Lung microvascular endothelial cell (primary cell): ENCODE results near the gene C1D. TPM values are rescaled to one million over a fixed set of nuclear protein-coding genes. Genes with fewer than 3 reads are reported as not detected.
"Not testable (repeated sequence)": the region's sequence is repeated elsewhere in the genome, so short reads cannot be mapped to it uniquely, and the experiment has no call there.

Experiments
- DNase-seq, 2 donors: peaks; one replicate each; pipeline versions ENCODE4 v3.0.0 to v3.0.0-alpha.2; 2010; ENCODE audit warnings: low read depth in 2 of 2
- total RNA-seq: library from RNA; depleted of rRNA; stranded (reverse); fragments of >200 nt; gene quantifications from 2 replicates; pipeline ENCODE4 v1.2.1, GENCODE V29; 2014

Gene C1D
- total RNA-seq: 10.5 and 17.9 TPM in 2 replicates

GRCh38 chr2:68062680-68063387, at the start of gene C1D:
TSS of gene C1D (minus strand) at chr2:68063004. CDS start at chr2:68047310, 15,694 bp downstream.
- DNase-seq: peak; percentile 94

- DNase-seq: no peak
Measured at GRCh38 chr2:68110102-68110501, 47.3 kb upstream of the C1D start.

DNA sequence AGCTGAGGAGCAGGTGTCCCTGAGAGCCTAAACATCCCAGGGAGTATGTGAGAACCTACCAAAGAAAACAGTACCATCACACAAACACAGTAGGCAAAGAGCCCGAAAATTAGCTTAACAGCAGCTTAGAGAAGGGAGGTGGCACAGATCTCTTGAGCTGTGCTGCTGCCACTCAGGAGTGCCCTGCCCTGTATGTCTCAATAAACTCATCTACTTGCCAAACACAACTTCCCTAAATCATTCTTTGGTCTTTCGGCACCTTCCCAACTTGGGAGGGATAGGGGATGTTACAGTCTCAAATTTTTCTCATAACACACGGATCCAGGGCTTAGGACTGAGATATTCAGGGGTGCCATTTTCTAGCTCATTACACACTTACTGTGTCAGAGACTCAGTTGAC, 45.3 kb upstream of the C1D start:
- no peak for DNase-seq

DNA sequence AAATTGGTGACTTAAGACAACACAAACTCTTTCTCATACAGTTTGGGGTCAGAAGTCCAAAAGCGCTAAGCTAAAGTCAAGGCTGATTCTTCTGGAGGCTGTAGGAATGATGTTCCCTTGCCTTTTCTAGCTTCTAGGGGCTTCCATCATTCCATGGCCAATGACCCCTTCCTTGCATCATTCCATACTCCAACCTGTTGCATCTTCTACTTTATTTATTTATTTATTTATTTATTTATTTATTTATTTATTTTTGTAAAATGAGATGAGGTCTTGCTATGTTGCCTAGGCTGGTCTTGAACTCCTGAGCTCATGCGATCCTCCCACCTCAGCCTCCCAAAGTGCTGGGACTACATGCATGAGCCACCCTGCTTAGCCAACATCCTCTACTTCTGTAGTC, 44.7 kb upstream of the C1D start:
- DNase-seq: no peak

- DNase-seq: no peak
Measured at GRCh38 chr2:68104111-68104835, 41.5 kb upstream of the C1D start.

- DNase-seq: no peak
Measured at GRCh38 chr2:68103709-68104055, 40.9 kb upstream of the C1D start.

DNA sequence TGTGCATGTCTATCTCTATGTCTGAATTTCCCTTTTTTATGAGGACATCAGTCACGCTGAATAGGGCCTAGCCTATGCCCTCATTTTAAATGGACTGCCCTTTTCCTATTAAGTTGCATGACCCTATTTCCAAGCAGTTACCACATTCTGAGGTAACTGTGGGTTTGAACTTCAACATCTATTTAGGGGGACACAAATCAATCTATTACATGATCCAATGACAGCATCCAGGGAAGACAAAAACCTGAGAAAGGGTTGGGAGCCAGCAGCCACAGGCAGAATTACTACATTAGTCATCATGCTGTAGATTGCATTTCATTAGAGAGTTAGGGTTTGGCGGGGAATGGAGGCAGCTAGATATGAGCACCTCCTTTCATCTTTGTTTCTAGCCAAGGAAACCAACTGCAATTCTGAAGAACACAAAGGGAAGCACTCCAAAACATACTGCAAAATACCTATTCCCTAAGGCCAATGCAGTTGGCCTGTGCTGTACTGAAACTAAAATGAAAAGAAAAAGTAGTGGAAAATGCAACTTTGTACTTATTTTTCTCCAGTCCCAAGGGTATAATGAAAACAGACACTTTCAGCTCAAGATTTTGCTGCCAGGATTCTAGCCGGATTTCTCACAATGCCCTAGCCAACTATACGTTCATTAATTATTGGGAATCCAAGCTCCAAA, 40.4 kb upstream of the C1D start:
- no peak for DNase-seq

GRCh38 chr2:68100189-68100588, 37.4 kb upstream of the C1D start:
- no peak for DNase-seq

- DNase-seq: no peak
Measured at GRCh38 chr2:68099260-68099659, 36.5 kb upstream of the C1D start.

DNA sequence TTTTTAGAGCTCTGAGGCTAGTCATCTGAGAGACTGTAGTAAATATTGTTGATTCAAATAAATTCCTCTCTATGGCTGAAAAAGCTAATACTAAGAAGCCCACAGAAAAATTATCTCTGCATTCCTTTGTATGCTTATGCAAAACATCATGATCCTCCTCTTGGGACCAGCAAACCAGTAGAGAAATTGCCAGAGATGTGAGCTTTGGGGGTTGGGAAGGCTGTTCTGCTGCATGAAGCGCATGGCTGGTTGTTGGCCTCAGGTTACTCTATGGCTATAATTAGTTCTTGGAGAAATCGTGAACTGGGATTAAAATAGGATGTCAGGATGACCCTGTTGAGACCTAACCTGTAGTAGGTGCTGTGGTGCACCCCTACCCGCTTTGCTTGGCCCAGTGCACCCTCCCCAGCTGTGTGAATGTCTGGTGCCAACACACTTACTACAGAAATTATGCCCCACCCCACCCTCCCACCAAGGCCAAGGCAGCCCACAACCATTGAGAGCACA, 35.5 kb upstream of the C1D start:
- no peak for DNase-seq

DNA sequence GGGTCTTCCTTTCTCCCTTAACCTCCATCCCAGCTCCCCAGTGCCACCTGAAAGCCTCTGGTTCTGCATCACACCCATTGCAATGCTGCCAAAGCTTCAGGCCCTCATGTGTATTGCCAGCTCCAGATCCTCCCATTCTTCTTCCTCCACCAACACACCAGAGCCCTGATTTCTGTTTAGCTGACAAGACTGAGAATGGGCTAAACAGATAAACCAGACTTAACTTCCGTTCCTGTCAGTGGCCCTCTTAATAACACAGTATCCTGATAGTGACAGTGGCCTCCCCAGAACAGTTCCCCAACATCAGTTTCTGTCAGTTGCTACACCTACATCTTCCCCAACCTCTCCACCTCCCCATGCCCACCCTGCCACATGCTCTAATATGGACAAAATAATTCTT, 31.3 kb upstream of the C1D start:
- no peak for DNase-seq

DNA sequence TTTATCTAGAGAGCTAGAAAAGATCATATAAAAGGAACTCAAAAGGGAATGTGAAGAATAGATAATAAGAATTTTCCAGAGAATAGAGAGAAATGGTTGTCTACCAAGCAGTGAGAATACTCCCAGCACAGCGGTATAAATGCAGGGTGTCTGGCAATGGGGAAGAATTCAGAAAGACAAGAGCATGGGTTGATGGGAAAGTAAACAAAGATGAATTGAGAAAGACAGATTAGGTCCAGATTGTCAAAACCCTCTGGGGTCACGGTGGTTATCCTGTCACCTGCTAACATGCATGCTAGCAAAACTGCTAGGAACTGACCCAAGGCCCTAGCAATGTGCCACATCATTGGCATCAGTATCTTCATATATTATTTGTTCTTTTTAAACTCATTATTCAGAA, 30.8 kb upstream of the C1D start:
- no peak for DNase-seq

GRCh38 chr2:68091439-68092034, 28.7 kb upstream of the C1D start:
- DNase-seq: no peak

DNA sequence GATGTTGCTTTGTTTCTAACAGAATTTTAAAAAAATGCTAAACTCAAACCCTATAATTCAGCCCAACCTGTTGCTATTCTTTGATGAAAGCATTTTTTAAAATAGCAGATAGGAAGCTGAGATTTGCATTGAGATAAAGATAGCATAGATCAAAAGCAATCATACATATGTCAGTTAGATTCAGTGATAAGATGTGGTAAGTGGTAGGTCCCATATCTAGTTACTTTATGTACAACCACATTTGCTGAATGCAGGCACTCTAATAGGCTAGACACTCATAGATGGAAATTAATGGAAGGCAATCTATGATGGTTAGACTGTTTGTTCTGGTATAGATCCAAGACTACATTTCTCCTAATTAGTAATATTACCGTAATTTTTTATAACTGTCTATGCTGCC, 27.2 kb upstream of the C1D start:
- DNase-seq: no peak

- no peak for DNase-seq
Measured at GRCh38 chr2:68088940-68089339, 26.1 kb upstream of the C1D start.

GRCh38 chr2:68086166-68086565, 23.4 kb upstream of the C1D start:
- DNase-seq: no peak

DNA sequence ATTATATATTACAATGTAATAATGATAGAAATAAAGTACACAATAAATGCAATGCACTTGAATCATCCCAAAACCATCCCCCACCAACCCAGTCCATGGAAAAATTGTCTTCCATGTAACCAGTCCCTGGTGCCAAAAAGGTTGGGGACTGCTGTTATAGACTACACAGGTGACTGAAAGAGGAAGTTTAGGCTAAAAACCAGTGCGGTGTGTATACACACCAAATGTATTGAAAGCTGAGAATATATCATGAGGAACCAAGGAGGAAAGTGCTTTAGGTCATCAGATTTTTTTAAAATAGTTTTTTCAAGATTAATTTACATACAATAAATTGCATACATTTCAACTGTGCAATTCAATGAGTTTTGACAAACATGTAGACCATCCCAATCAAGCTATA, 20.5 kb upstream of the C1D start:
- DNase-seq: no peak

- DNase-seq: no peak
Measured at GRCh38 chr2:68074050-68074449, 11.2 kb upstream of the C1D start.

DNA sequence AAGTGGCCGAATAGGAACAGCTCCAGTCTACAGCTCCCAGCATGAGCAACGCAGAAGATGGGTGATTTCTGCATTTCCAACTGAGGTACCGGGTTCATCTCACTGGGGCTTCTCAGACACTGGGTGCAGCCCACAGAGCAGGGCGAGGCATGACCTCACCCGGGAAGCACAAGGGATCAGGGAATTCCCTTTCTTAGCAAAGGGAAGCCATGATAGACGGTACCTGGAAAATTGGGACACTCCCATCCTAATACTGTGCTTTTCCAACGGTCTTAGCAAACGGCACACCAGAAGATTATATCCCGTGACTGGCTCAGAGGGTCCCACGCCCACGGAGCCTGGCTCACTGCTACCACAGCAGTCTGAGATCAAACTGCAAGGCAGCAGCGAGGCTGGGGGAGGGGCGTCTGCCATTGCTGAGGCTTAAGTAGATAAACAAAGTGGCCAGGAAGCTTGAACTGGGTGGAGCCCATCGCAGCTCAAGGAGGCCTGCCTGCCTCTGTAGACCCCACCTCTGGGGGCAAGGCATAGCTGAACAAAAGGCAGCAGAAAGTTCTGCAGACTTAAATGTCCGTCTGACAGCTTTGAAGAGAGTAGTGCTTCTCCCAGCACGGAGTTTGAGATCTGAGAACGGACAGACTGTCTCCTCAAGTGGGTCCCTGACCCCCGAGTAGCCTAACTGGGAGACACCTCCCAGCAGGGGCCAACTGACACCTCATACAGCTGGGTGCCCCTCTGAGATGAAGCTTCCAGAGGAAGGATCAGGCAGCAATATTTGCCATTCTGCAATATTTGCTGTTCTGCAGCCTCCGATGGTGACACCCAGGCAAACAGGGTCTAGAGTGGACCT, 1.2 kb upstream of the C1D start:
- DNase-seq: not testable (repeated sequence)

- no peak for DNase-seq
Measured at GRCh38 chr2:68060652-68061051, 2.2 kb downstream of the C1D start.
